NCI-H2227 (cell line): ENCODE measurements around the gene TSEN2.

Source experiments
- DNase-seq: peaks from one replicate; lab custom pipeline; 2025; ENCODE audit not compliant: unreplicated experiment; lab: John Stamatoyannopoulos, UW

The TSEN2 gene

DNA sequence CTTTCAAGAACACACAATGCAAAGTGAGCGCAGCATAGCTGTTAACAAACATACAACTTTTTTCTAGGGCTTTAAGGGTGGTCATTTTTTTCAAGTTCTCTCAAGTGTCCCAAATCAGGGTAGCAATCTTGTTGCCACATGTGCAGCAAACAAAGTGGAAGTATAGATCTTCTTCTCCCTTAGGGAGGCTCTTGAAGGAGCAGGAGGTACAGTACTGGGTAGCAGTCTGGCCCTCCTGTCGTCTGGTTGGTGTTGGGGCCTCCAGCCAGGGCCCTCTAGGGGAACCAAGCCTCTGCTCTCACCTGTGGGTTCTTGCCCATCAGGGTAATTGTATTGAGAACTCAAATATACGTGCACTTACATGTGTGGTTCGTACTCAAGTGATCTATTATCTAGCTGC lies 98.5 kb downstream of the TSEN2 start:
- DNase-seq, result no peak
